T-helper 2 cell treated with Interferon-gamma antibody and Interleukin-4, amounts not matched to agents 5 μg/mL and 100 μg/mL, for 36 hours (primary cell): ENCODE measurements around the gene ATP5PD.
"Not testable (repeated sequence)": the region's sequence is repeated elsewhere in the genome, so short reads cannot be mapped to it uniquely, and the experiment has no call there.

Source experiments
- DNase-seq: peaks from one replicate; pipeline ENCODE4 v3.0.0; 2021; ENCODE audit warnings: low spot score
- H3K27ac Mint-ChIP-seq: one replicate; pipeline ENCODE4 v1.8.0; 2021; ENCODE audit warnings: mild to moderate bottlenecking, mixed read lengths
- H3K27me3 Mint-ChIP-seq: one replicate; pipeline ENCODE4 v1.8.0; 2021; ENCODE audit warnings: low read depth, mixed read lengths
- H3K36me3 Mint-ChIP-seq: one replicate; pipeline ENCODE4 v1.8.0; 2021; ENCODE audit warnings: low read depth, mixed read lengths
- H3K4me1 Mint-ChIP-seq: one replicate; pipeline ENCODE4 v1.8.0; 2021; ENCODE audit warnings: low read depth, mixed read lengths
- H3K4me3 Mint-ChIP-seq: one replicate; pipeline ENCODE4 v1.8.0; 2022; ENCODE audit warnings: mild to moderate bottlenecking, moderate library complexity, mixed read lengths
- H3K9me3 Mint-ChIP-seq: one replicate; pipeline ENCODE4 v1.8.0; 2021; ENCODE audit warnings: mixed read lengths

ATP5PD gene

GRCh38 chr17:75008373-75008772 lies 38.4 kb downstream of the ATP5PD start:
- no peak overlapping the region for H3K4me3 Mint-ChIP-seq
- H3K9me3 Mint-ChIP-seq = no peaks in the 10 kb centered on the region
- H3K27ac Mint-ChIP-seq = no peak overlapping the region
- H3K4me1 Mint-ChIP-seq = peaks cover 7% of the 10 kb centered on the region
- peaks cover 3% of the 10 kb centered on the region for H3K27me3 Mint-ChIP-seq
- no peaks in the 10 kb centered on the region for H3K36me3 Mint-ChIP-seq
- no peak for DNase-seq

GRCh38 chr17:75006653-75007052 lies 40.1 kb downstream of the ATP5PD start:
- DNase-seq = no peak
- Mint-ChIP-seq H3K4me1 (no peaks in the 10 kb centered on the region), H3K4me3 (no peak overlapping the region), H3K27ac (no peak overlapping the region), H3K36me3 (no peaks in the 10 kb centered on the region), H3K27me3 (peaks cover 3% of the 10 kb centered on the region), H3K9me3 (no peaks in the 10 kb centered on the region)

DNA sequence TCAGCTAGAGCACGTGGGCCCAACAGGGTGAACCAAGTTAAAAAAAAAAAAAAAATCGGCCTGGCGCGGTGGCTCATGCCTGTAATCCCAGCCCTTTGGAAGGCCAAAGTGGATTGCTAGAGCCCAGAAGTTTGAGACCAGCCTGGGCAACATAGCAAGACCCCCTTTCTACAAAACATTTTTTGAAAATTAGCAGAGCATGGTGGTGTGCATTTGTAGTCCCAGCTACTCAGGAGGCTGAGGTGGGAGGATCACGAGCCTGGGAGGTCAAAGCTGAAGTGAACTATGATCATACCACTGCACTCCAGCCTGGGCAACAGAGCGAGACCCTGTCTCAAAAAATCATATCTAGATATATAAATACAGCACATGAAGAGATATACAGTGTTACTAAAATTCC lies 40.7 kb downstream of the ATP5PD start:
- DNase-seq, H3K27ac Mint-ChIP-seq, H3K4me3 Mint-ChIP-seq, H3K4me1 Mint-ChIP-seq, H3K36me3 Mint-ChIP-seq, H3K9me3 Mint-ChIP-seq, H3K27me3 Mint-ChIP-seq: not testable (repeated sequence)

DNA sequence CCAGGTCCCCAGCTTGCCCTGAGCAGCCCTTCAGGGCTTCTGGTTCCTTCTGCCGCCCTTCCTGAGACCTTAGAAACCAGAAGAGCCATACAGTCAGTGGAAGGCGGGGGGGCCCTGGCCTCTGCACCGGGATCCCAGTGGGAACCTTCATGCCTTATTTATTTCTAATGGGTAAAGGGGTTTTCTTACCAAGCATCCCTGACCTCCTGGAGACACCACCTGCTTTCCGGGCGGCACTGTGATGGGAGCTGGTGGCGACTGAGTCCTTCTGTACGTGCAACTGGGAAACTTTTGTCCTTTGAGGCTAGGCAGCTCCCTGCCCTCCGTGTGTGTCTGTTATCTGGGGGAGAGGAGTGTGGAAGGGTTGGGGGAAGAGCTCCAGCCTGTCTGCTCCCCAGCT lies 41.5 kb downstream of the ATP5PD start:
- Mint-ChIP-seq H3K36me3 (no peaks in the 10 kb centered on the region), H3K4me3 (no peak overlapping the region), H3K27me3 (peaks cover 3% of the 10 kb centered on the region), H3K4me1 (no peaks in the 10 kb centered on the region), H3K9me3 (no peaks in the 10 kb centered on the region), H3K27ac (no peak overlapping the region)
- DNase-seq = no peak

DNA sequence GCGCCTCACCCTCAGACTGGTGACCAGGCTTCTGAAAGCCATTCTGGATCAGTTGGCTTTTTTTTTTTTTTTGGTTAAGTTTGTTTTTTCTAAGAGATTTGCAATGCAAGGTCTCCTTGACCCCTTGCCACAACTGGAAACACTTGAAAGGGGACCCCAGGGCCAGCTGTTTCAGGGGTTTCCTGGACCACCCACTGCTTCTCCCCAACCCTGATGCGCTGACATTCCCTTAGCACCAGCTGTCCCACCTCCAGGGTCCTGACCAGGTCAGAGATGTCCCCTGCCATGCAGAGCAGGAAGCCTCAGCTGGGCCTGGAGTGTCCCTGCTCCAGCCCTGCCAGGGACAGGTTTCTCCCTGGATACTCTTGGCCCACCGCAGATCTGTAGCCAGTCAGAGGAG lies 42.4 kb downstream of the ATP5PD start:
- Mint-ChIP-seq H3K9me3 (no peaks in the 10 kb centered on the region), H3K36me3 (no peaks in the 10 kb centered on the region), H3K4me3 (no peak overlapping the region), H3K4me1 (no peaks in the 10 kb centered on the region), H3K27me3 (peaks cover 3% of the 10 kb centered on the region), H3K27ac (no peak overlapping the region)
- DNase-seq = no peak

DNA sequence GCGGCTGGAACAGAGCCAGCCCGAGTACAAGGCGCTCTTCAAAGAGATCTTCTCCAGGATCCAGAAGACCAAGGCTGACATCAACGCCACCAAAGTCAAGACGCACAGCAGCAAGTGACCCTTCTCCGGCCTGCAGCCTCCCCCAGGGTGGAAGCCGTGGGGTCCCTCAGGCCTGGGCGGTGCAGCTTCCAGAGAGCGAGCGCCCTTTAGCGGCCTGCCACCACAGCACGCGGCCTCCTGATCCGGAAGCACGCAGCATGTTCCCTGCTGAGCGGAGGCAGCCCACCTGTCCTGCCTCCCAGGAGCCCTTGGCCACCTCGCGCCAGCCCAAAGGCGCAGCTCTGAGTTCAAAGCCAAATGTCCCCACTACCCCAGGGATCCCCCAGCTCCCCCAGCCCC lies 42.8 kb downstream of the ATP5PD start:
- no peak for DNase-seq
- no peaks in the 10 kb centered on the region for H3K36me3 Mint-ChIP-seq
- no peaks in the 10 kb centered on the region for H3K4me1 Mint-ChIP-seq
- H3K9me3 Mint-ChIP-seq = no peaks in the 10 kb centered on the region
- H3K27ac Mint-ChIP-seq = no peak overlapping the region
- H3K27me3 Mint-ChIP-seq = peaks cover 3% of the 10 kb centered on the region
- no peak overlapping the region for H3K4me3 Mint-ChIP-seq

DNA sequence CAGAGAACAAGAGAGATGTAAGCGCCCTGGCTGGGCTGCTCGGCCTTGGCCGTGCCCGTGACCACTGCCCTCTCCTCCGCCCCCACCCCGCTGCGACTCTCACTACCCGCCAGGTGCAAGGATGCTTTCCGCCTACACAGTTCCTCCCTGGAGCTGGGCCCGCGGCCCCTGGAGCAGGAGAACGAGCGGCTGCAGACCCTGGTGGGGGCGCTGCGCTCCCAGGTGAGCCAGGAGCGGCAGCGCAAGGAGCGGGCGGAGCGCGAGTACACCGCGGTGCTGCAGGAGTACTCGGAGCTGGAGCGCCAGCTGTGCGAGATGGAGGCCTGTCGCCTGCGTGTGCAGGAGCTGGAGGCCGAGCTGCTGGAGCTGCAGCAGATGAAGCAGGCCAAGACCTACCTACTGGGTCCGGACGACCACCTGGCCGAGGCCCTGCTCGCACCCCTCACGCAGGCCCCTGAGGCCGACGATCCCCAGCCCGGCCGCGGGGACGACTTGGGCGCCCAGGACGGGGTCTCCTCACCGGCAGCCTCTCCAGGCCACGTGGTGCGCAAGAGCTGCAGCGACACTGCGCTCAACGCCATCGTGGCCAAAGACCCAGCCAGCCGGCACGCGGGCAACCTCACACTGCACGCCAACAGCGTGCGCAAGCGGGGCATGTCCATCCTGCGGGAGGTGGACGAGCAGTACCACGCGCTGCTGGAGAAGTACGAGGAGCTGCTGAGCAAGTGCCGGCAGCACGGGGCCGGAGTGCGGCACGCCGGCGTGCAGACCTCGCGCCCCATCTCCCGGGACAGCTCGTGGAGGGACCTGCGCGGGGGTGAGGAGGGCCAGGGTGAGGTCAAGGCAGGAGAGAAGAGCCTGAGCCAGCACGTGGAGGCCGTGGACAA lies 43.5 kb downstream of the ATP5PD start:
- peaks cover 3% of the 10 kb centered on the region for H3K27me3 Mint-ChIP-seq
- H3K9me3 Mint-ChIP-seq = no peaks in the 10 kb centered on the region
- DNase-seq = no peak
- no peaks in the 10 kb centered on the region for H3K36me3 Mint-ChIP-seq
- H3K4me1 Mint-ChIP-seq = peaks cover 5% of the 10 kb centered on the region
- H3K27ac Mint-ChIP-seq = no peak overlapping the region
- H3K4me3 Mint-ChIP-seq = no peak overlapping the region

GRCh38 chr17:75001915-75002843 lies 44.6 kb downstream of the ATP5PD start:
- H3K4me1 Mint-ChIP-seq = peaks cover 6% of the 10 kb centered on the region
- no peaks in the 10 kb centered on the region for H3K9me3 Mint-ChIP-seq
- no peaks in the 10 kb centered on the region for H3K36me3 Mint-ChIP-seq
- peaks cover 3% of the 10 kb centered on the region for H3K27me3 Mint-ChIP-seq
- no peak for DNase-seq
- no peak overlapping the region for H3K27ac Mint-ChIP-seq
- no peak overlapping the region for H3K4me3 Mint-ChIP-seq

- Mint-ChIP-seq H3K36me3 (no peaks in the 10 kb centered on the region), H3K4me1 (peaks cover 6% of the 10 kb centered on the region), H3K9me3 (no peaks in the 10 kb centered on the region), H3K27me3 (no peaks in the 10 kb centered on the region), H3K4me3 (no peak overlapping the region), H3K27ac (no peak overlapping the region)
- no peak for DNase-seq
Observed at GRCh38 chr17:74999523-74999922, 47.2 kb downstream of the ATP5PD start.

DNA sequence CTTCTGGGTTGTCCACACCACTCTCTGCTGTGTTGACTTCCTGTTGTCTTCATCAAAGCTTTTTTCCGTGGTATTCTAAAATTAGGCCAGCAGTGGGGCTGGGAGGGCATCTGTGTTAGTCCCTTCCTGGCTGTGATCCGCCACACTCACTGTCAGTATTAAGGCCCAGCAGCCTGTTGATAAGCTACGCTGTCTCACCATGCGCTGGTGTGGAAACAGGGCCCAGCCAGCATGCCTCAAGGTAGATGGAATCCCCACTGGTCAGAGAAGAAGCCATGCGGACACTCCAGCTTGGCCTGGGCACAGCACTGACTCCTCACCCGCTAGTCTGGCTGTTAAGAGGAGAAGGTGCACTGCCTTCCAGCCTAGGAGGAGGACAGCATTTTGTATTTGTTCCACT lies 48.0 kb downstream of the ATP5PD start:
- no peak overlapping the region for H3K27ac Mint-ChIP-seq
- no peaks in the 10 kb centered on the region for H3K36me3 Mint-ChIP-seq
- H3K27me3 Mint-ChIP-seq = no peaks in the 10 kb centered on the region
- DNase-seq = no peak
- H3K9me3 Mint-ChIP-seq = no peaks in the 10 kb centered on the region
- H3K4me3 Mint-ChIP-seq = no peak overlapping the region
- H3K4me1 Mint-ChIP-seq = peaks cover 6% of the 10 kb centered on the region

GRCh38 chr17:74995847-74996246 lies 50.9 kb downstream of the ATP5PD start:
- Mint-ChIP-seq H3K9me3 (no peaks in the 10 kb centered on the region), H3K27ac (no peak overlapping the region), H3K36me3 (no peaks in the 10 kb centered on the region), H3K4me3 (no peak overlapping the region), H3K27me3 (peaks cover 8% of the 10 kb centered on the region), H3K4me1 (peaks cover 6% of the 10 kb centered on the region)
- no peak for DNase-seq

DNA sequence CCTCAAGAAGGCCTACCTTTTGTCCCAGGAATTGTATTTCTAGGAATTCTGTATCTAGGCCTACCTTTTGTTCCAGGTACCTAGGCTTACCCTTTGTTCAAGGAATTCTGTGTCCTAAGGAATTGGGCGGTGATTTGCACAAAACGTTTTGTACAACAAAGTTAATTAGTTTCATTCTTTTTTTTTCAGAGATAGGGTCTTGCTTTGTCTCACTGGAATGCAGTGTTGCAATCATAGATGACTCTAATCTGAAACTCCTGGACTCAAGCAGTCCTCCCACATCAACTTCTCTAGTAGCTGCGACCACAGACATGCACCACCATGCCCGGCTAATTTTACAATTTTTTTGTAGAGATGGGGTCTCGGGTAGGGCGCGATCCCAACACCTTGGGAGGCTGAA lies 52.3 kb downstream of the ATP5PD start:
- no peak overlapping the region for H3K4me3 Mint-ChIP-seq
- H3K27ac Mint-ChIP-seq = no peak overlapping the region
- no peaks in the 10 kb centered on the region for H3K36me3 Mint-ChIP-seq
- H3K4me1 Mint-ChIP-seq = peaks cover 6% of the 10 kb centered on the region
- H3K27me3 Mint-ChIP-seq = peaks cover 10% of the 10 kb centered on the region
- no peak for DNase-seq
- H3K9me3 Mint-ChIP-seq = no peaks in the 10 kb centered on the region

DNA sequence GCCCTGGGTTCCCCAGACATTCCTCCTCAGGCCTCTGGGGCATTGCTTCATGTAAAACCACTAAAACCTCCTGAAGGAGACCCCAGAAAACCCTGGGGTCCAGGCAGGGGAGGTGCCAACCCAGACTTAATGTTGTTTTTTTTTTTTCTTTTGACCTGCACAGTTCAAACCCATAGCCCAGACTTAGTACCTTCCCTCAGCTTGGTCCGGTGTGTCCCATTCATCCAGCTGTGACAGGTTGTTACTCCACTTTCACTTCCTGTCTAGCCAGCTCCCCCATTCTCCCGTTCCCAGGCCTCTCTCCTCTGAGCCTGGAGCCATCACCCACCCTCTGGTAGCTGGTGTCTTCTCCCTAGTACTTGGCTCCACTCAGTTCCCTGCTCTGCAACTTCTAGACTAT lies 54.5 kb downstream of the ATP5PD start:
- Mint-ChIP-seq H3K27ac (no peak overlapping the region), H3K27me3 (peaks cover 20% of the 10 kb centered on the region), H3K4me1 (peaks cover 1% of the 10 kb centered on the region), H3K9me3 (no peaks in the 10 kb centered on the region), H3K36me3 (no peaks in the 10 kb centered on the region), H3K4me3 (no peak overlapping the region)
- DNase-seq = no peak

DNA sequence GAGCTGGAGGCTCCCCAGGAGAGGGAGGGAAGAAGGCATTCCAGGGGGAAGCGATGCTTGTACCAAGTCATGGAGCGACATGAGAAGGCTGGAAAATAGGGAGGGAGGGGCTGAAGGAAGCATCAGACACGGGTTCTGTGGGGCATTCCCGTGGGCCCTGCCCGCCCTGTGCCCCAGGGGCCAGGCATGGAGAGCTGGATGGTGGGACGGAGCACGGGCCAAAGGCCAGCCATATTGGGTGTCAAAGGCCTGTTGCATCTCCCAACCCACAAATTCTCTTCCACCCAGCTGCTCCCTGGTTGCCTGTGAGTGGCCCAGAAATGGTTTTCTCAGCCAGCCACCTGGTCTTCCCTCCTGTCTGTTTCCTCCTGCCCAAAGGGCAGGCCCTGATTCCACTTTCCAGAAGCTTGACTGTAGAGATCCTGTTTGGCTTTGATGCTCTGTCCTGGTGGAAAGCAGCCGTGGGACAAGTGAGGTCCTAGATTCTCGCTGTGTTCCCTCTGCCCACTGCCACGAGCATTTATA lies 56.1 kb downstream of the ATP5PD start:
- H3K36me3 Mint-ChIP-seq = no peaks in the 10 kb centered on the region
- no peak overlapping the region for H3K4me3 Mint-ChIP-seq
- peaks cover 4% of the 10 kb centered on the region for H3K4me1 Mint-ChIP-seq
- H3K27me3 Mint-ChIP-seq = peaks cover 25% of the 10 kb centered on the region
- no peak for DNase-seq
- H3K9me3 Mint-ChIP-seq = no peaks in the 10 kb centered on the region
- H3K27ac Mint-ChIP-seq = no peak overlapping the region
